Measurements from ENCODE around the gene PRPSAP1. TPM values are rescaled to one million over a fixed set of nuclear protein-coding genes. Genes with fewer than 3 reads are reported as not detected.

The PRPSAP1 gene
- total RNA-seq, 1 experiment from 2014 or later: 38.4 TPM

- Histone ChIP-seq H3K27ac (ENCODE audit: insufficient read length, low read depth, low read length) (no peak overlapping the region), H3K79me2 (ENCODE audit: insufficient read depth, low read length) (no peaks in the 10 kb centered on the region), H3K14ac (ENCODE audit: insufficient read depth, low read length) (no peak overlapping the region), H3K23me2 (ENCODE audit: insufficient read length, low read depth, low read length, poor library complexity, severe bottlenecking) (peaks cover 5% of the 10 kb centered on the region), H3K4me1 (ENCODE audit: insufficient read depth, low read length) (no peaks in the 10 kb centered on the region), H4K91ac (ENCODE audit: insufficient read length, low read depth, low read length) (no peak overlapping the region), H3K9ac (ENCODE audit: extremely low read depth, insufficient read length, low read length) (no peak overlapping the region), H3T11ph (ENCODE audit: low read length) (no peak overlapping the region), H4K5ac (ENCODE audit: insufficient read length, low read depth, low read length) (no peak overlapping the region), H2AK5ac (ENCODE audit: insufficient read length, low read length) (no peak overlapping the region), H4K8ac (replicated peaks; ENCODE audit: insufficient read length, low read depth, low read length) (no peak overlapping the region), H3K23ac (ENCODE audit: insufficient read length, low read depth, low read length) (no peak overlapping the region), H2BK12ac (ENCODE audit: insufficient read length, low read depth, low read length) (no peak overlapping the region), H3K56ac (ENCODE audit: insufficient read length, low read depth, low read length) (no peak overlapping the region), H2AFZ (ENCODE audit: low read length) (no peak overlapping the region), H3K27me3 (ENCODE audit: insufficient read depth, low read length) (no peaks in the 10 kb centered on the region), H3K4ac (ENCODE audit: low read depth, low read length) (no peak overlapping the region), H2BK5ac (ENCODE audit: insufficient read length, low read length) (no peak overlapping the region), H3K79me1 (ENCODE audit: insufficient read depth, low read depth, low read length, poor library complexity, severe bottlenecking) (no peaks in the 10 kb centered on the region), H2BK15ac (ENCODE audit: low read depth, low read length) (no peak overlapping the region), H2BK120ac (ENCODE audit: low read depth, low read length, poor library complexity, severe bottlenecking) (no peak overlapping the region), H3K4me2 (ENCODE audit: insufficient read depth, insufficient read length, low read length) (no peak overlapping the region), H3K18ac (ENCODE audit: insufficient read length, low read depth, low read length) (no peak overlapping the region), H3K9me3 (ENCODE audit: control insufficient read depth, low read depth, low read length) (no peaks in the 10 kb centered on the region), H2BK20ac (ENCODE audit: low read depth, low read length, poor library complexity, severe bottlenecking) (no peak overlapping the region), H4K20me1 (ENCODE audit: control insufficient read depth, insufficient read depth, insufficient read length) (no peaks in the 10 kb centered on the region)
- no peak for TF ChIP-seq CTCF (conservative IDR thresholded peaks at IDR 0.05)
- peaks cover 1% of the 10 kb centered on the region for H3K27me3 Mint-ChIP-seq (ENCODE audit: low read depth)
- peaks cover 17 to 19% of the 10 kb centered on the region in 2 experiments for H3K4me1 Mint-ChIP-seq
- peak overlapping the region; percentile 80 to 96; a peak in 3 of 5 replicates for H3K4me3 Mint-ChIP-seq
- DNase-seq: no peak
- peak overlapping the region in 1 of 3 experiments; percentile 33; a peak in 2 of 7 replicates for H3K27ac Mint-ChIP-seq
- peaks cover 5 to 18% (median 14%) of the 10 kb centered on the region in 3 experiments for H3K36me3 Mint-ChIP-seq (ENCODE audit: insufficient read depth in 1 of 3, low read depth in 3 of 3)
- no CpG with 5 or more reads among the region's 9 CpGs for WGBS (ENCODE audit: extremely low coverage, insufficient read length, low lambda C conversion rate)
- no peaks in the 10 kb centered on the region for H3K9me3 Mint-ChIP-seq
Measured at GRCh38 chr17:76351526-76352071, 2.1 kb downstream of the PRPSAP1 start.

Measured in H9 (cell line).